Stimulated activated CD4-positive, alpha-beta T cell treated with anti-CD3 and anti-CD28 coated beads, TNF-alpha, amount 100 ng/mL, for 4 hours (primary cell): ENCODE measurements around the gene KLHL40.

Experiments used
- DNase-seq, 3 experiments: peaks; one replicate each; pipeline ENCODE4 v3.0.0-alpha.2; 2020; ENCODE audit warnings: low read depth in 3 of 3

Gene KLHL40

DNA sequence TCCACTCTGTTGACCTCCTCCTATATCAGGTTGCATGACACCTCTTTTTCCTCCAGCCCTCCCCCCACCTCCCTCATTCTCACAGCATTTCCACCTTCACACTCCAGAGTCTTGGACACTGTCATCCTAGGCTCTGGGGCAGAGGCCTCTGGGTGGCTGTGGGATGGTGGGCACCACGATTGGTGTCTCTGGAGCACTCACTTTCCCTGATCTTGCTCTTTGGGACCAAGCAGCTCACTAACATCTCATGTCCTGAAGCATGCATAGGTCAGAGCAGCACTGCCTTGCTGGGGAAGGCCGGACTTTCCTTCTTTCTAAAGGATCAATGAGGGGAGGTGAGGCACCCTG is 16.9 kb upstream of the KLHL40 start:
- DNase-seq, result no peak

DNA sequence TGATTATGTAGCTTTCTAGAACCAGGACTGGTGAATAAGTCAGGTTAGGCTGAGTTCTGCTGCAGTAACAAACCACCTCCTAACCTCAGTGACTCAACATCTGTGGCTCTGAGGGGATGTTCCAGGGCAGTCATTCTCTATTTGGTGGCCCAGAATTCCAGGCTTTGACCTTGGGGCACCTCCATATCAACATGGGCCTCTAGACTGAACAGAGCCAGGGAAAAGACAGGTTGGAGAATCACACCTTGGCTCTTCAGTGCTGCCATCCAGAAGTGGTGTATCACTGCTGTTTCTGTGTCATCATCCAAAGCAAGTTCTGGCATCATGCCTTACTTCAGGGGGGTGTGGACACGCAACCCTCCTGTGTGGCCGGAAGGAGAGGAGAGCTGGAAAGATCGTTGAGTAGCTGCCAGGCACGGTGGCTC is 16.5 kb upstream of the KLHL40 start:
- no peak for DNase-seq

DNA sequence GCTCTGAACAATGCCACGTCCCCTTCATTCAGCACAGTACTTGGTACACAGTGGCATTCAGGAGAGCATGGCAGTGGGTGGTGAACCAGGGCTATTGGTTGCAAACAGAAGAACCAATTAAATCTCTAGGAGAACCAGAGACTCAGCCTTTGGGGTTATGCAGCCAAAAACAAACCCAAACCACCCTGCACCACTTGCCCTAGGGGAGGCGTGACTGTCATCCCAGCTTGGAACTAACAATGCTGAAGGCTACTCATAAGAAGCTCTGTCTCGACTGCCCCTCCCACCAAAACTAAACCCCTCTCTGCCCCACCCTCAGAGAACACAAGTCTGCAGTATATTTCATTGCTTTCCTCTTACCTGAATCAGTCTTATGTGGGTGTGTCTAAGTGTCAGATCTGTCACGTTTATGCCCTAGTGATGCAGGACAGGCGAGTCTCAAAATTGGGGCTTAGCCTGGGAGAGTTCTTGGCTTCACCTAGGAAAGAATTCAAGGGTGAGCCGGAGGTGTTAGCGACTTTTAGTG is 15.2 kb upstream of the KLHL40 start:
- no peak for DNase-seq

DNA sequence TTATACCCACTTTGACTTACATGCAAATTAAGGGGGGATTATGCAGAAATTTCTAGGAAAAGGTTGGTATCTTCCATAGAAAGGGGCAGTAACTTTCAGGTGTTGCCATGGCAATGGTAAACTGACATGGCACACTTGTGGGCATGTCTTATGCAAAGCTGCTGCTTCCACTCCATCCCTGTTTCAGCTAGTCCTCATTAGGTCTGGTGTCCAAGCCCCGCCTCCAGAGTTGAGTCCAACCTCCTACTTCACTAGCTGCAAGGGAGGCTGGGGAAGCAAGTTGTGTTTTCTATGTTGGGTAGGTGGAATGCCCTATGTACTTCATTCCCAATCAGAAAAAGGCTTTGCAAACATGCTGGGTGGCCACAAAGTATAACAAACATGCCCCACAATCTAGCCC is 14.7 kb upstream of the KLHL40 start:
- no peak for DNase-seq

DNA sequence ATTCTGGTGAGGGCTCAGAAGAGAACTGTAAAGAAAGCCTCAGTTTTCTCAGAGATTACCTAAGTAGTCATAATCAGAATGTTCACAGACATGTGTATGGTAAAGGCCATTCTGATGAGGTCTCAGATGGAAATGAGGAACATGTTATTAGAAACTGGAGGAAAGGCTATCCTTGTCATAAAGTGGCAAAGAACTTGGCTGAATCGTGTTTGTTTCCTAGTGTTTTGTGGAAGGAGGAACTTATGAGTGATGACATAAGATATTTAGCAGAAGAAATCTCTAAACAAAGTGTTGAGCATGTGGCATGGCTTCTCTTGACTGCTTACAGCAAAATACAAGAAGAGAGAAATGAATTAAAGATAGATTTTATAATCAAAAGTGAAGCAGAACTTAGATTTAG is 12.8 kb upstream of the KLHL40 start:
- DNase-seq, result no peak

DNA sequence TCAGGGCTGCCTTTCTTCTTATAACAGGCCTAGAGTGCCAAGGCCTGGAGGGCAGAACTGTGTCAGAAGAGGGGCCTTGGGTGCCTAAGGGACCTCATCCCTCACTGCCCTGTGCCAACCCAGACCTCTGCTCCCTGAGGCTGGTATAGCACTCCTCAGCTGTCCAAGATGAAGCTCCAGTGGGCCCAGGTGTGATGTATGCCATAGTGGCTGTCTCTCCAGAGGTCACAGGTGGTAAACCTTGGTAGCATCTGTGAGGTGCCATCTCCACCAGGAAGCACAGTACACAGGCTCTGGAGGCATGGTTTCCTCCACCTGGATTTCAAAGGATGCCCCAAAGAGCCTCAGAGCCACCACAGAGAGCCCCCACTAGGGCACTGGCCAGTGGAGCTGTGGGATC is 12.3 kb upstream of the KLHL40 start:
- DNase-seq, result no peak

DNA sequence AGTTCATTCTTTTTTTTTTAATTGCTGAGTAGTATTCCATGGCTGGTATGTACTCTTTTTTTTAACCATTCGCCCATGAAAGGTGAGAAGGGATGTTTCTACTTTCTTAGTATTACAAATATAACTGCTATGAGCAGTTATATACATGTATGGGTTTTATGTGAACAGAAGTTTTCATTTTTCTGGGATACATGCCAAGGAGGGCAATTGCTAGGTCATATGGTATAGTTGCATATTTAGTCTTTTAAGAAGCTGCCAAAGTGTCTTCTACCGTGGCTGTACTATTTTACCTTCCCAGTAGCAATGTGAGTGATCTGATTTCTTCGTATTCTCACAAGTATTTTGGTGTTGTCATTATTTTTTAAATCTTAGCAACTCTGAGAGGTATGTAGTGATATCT is 11.2 kb upstream of the KLHL40 start:
- DNase-seq, result no peak

DNA sequence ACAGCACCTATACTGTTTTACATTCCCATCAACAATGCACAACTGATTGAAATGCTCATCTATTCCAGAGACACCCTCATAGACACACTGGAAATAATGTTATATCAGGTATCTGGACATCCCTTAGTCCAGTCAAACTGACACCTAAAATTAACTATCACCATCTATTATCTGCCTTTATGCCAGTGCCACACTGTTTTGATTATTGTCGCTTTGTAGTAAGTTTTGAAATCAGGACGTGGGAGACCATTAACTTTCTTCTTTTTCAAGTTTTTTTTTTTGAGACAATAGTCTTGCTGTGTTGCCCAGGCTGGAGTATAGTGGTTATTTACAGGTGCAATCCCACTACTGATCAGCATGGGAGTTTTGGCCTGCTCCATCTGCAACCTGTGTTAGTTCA is 9.4 kb upstream of the KLHL40 start:
- DNase-seq, result no peak

DNA sequence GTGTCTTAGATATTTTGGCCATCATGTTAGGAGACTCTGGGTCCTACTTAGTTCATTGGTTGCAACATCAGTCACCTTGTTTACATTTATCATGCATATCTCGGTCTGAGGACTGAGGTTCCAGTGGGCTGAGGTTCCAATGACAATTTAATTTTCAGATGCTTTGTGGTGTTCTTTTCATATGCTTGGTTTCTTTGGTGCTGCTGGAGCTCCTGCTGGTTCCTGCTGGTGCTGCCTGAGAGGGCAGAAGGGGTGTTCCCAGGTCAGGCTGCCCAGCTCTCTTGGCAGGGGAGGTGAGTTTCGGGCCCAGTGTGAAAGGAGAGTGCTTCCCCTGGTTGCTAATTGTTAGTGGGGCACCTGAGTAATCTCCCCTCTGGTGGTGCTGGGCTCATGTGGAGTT is 6.9 kb upstream of the KLHL40 start:
- DNase-seq, result no peak

DNA sequence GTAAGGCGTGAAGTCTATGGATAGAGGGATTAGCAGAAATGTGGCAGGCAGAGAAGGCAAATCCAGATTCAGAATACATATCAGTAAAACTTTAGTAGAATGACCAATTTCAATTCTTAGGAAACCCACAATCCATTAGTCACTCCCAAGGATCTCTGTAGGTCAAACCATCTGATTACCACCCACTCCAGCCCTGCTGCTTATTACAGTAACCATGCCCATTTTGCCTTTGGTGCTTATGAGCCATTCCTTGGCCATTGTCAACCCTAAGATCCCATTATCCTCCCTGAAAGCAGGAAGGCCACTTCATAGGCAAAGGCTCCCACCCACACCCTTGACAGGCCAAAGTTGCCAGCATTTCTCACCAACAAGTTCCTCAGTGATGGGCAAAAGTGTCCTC is 5.1 kb upstream of the KLHL40 start:
- DNase-seq, result no peak

DNA sequence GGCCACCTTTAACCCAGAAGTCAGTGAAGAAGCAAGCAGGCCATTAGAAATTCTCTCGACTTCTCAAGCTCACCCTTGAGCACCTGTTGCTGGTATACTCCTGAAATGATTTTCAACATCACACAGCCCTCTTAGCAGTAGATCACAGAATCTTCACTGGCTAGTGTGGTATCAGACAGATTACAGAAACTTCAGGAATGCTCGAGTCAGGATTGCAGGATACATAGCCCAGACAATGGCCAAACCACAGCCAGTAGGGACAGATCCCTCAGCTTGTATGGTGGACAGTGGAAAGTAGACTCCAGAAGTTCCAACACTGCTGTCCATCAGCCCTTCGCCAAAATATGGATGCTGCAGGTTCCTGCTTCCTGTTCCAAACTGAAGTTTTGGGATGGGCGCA is 4.5 kb upstream of the KLHL40 start:
- no peak for DNase-seq

DNA sequence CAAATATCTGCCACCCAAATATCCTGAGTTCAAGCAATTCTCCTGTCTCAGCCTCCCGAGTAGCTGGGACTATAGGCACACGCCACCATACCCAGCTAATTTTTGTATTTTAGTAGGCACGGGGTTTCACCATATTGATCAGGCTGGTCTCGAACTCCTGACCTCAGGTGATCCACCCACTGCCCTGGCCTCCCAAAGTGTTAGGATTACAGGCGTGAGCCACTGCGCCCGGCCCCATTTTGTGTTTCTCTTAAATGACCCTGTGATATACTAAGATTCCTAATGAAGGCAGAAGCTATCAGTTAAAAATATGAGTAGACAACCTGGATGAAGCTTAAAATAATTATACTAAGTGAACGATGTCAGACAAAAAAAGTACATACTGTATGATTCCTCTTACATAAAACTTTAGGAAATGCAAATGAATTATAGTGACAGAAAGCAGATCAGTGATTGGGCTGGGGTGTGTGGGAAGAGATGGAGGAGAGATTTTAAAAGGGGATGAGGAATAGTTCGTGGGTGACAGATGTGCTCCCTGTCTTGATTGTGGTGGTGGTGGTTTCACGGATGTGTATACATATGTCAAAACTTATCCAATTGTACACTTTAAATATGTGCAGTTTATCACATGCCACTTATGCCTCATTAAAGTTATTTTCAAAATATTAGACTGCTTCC is 3.8 kb upstream of the KLHL40 start:
- no peak for DNase-seq

DNA sequence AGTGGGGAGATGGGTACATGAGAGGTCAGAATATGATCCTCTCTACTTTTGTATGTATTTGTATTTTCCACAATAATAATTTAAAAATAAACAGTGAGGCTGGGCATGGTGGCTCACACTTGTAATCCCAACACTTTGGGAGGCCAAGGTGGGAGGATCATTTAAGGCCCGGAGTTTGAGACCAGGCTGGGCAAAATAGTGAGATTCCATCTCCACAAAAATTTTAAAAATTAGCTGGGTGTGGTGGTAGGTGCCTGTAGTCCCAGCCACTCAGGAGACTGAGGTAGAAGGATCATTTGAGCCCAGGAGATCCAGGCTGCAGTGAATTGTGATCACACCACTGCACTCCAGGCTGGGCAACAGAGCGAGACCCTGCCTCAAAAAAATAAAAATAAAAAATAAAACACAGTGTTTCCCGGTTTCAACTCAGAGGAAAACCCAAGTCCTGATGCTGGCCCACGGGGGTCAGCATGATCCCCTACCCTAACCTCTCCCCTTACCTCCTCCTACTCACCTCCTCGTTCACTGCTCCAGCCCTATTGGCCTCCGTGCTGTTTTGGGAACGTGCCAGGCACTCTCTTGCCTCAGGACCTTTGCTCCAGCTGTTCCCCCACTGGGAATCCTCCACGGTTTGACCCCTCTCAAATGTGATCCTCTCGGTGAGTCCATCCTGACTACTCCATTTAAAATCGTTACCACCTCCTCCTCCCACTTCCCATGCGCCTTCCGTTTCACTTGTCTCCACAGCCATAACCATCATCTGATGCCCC is 2.9 kb upstream of the KLHL40 start:
- DNase-seq, result no peak

DNA sequence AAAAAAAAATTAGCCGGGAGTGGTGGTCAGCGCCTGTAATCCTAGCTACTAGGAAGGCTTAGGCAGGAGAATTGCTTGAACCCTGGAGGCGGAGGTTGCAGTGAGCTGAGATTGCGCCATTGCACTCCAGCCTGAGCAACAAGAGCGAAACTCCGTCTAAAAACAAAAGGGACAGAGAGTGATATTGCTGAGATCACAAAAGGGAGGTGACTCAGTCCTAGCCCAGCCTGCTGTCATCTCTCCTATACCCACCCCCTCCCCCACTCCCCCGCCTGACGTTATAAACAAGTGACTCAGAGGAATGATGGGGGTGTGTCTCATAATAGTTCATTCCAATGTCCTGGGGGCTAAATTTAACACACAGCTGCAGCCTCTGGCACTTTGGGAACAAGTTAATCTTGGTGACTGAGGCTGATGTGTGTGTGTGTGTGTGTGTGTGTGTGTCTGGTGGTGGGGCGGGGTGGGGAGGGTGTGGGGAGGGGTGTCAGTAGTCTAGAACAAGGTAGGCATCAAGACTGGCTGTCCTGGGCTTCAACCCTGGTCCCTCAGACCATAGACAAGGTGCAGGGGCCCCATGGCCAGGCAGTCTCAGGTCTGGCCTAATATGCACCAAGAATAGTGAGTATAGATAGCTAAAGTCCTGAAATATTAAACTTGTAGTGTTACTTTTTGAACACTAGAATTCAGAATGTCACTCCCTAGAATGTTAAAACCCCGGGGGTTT is 1.3 kb upstream of the KLHL40 start:
- no peak for DNase-seq

DNA sequence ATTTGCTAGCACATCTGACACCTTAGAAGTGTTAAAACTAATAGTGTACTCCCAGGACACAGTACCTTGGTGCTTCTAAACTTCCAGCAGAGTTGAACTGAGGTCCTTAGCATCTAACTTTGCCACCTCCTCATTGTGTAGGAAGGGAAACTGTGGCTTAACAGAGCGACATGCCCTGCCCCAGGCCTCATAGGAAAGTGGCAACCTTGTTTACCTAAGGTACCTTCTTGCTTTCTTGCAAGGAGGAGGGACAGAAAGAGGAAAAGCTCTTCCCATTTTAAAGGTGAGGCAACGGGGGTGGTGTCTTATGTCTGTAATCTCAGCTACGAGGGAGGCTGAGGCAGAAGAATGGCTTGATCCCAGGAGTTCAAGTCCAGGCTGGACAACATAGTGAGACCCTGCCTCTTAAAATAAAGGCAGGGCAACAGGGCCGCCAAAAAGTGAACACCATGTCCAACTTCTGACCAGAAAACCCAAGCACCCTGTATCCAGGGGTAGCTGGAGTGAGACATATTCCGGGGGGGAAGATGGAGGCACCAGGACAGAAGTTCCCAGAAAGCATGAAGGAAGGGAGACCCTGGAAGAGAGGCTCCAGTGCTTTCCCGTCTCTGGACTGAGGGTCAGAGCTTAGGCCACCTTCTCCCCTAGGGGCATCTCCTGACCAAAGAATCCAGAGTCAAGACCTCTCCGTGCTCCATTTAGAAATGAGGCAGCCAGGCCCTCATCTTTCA is 540 bp upstream of the KLHL40 start:
- DNase-seq, result no peak

DNA sequence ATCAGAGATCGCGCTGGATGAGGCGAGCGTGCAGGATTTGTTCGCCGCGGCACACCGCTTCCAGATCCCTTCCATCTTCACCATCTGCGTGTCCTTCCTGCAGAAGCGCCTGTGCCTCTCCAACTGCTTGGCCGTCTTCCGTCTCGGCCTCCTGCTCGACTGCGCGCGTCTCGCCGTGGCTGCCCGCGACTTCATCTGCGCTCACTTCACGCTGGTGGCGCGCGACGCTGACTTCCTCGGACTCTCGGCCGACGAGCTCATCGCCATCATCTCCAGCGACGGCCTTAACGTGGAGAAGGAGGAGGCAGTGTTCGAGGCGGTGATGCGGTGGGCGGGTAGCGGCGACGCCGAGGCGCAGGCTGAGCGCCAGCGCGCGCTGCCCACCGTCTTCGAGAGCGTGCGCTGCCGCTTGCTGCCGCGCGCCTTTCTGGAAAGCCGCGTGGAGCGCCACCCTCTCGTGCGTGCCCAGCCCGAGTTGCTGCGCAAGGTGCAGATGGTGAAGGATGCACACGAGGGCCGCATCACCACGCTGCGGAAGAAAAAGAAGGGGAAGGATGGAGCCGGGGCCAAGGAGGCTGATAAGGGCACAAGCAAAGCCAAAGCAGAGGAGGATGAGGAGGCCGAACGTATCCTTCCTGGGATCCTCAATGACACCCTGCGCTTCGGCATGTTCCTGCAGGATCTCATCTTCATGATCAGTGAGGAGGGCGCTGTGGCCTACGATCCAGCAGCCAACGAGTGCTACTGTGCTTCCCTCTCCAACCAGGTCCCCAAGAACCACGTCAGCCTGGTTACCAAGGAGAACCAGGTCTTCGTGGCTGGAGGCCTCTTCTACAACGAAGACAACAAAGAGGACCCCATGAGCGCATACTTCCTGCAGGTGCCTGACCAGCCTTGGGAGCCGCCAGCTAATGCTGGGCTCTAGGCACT is 819 bp downstream of the KLHL40 start:
- no peak for DNase-seq

DNA sequence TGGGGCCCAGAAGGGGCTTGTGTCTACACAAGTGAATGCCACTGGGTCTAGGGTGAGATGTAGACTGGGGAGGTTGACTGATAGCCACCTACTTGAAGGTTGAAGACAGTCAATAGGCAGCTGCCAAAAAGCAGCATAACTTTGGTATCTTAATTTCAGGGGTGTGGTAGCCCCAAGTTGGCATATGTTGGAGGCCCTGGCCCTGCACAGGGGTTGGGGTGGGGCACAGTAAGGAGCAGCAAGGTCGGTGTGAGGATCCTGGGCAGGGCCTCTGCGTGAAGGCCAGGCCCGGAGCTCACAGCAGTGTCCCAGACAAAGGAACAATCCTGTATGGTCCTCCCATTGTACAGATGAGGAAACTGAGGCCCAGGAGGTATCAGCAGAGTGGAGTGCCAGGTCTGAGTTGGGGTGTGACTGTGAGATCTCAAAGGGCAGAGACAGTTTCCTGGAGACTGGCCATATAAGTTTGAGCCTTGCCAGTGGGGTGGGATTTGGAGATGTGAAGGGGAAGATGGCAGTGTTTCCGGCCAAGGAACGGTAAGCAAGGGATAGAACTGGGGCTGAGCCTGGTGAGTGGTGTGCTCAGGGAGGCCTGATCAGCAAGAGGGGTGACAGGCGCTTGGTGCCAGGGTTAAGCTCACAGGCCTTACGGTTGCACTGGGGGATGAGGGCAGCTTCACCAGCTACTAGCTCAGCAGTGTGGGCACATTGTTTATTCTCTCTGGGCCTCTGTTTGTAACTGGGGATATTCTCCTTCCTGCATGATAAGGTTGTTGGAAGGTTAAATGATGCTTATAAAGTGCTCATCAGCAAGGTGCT is 1.7 kb downstream of the KLHL40 start:
- DNase-seq, result no peak

DNA sequence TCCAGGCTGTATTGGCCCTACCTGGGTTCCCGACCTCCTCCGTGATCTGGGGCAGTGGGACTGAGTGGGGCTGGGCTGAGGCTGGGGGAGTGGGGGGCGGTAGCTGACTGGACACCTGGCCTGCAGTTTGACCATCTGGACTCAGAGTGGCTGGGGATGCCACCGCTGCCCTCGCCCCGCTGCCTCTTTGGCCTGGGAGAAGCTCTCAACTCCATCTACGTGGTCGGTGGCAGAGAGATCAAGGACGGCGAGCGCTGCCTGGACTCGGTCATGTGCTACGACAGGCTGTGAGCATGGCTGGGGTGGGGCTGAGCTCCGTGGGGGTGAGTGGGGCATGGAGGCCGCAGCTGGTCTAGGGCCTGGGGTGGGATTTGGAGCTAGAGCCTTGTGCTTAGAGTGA is 2.7 kb downstream of the KLHL40 start:
- DNase-seq, result no peak

DNA sequence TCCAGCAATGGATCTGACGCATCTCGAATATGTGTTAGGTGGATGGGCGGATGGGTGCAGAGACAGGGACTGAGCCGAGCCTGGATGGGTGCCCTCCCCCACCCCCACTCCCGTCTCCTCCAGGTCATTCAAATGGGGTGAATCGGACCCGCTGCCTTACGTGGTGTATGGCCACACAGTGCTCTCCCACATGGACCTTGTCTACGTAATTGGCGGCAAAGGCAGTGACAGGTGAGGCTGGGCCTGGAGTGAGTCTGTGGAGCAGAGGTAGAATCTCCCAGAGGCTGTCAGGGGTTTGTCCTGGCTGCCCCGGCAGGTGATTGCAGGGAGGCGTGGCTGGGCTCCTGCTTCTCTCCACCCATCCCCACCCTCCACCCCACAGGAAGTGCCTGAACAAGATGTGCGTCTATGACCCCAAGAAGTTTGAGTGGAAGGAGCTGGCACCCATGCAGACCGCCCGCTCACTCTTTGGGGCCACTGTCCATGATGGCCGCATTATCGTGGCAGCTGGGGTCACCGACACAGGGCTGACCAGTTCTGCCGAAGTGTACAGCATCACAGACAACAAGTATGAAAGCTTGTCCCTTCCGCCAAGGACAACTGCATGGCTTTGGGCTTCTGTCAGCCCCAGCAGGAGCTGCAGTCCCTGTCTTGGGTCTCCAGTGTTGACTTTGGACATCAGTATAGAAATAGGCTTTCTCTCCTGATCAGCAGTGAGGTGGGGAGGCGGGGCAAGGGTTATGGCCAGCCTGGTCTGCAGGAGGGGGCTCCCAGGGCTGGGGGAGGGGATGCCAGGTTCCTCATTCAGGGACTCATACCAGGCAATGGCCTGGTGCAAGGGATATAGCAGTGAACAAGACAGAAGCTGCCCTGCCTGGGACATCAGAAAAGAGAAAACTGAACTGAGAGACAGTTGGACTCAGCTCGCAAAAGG is 3.4 kb downstream of the KLHL40 start:
- no peak for DNase-seq
